ENCODE measurements around the gene ZNF618. TPM values are rescaled to one million over a fixed set of nuclear protein-coding genes. Genes with fewer than 3 reads are reported as not detected.

The ZNF618 gene
- total RNA-seq, 2 donors from 2014 or later, result 1.4 to 3.0 TPM

DNA sequence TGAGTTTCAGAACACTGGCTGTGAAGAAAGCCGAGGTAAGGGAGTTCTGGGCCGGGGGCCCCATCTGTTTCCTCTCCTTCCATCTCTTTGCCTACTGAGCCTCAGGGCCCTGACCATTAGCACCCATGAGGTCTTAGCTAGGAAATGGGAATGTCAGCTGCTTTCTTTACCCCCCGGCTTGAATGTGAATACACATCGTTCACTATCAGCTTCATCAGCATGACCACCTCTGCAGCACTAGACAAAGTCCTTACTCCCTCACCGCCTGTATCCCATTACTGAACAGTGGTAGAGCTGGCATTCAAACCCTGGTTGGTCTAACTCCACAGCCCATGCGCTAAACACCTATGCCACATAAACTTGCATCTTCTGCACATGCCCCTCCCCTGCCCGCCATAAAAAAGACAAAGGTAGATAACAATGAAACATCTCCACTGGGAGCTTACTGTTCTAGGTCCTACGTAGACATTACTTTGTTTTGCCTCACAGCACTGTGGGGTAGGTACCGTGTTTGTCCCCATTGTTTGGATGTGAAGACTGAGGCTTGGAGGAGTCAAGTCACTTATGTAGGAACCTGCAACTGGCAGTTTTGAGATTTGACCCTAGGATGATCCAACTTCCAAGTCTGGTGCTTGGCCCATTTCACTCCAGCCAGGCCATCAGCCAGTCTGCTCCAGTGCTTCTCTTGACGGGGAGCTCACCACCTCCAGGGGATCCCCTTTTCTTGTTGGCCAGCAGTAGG is 108.7 kb downstream of the ZNF618 start:
- TF ChIP-seq, protein P1, sequence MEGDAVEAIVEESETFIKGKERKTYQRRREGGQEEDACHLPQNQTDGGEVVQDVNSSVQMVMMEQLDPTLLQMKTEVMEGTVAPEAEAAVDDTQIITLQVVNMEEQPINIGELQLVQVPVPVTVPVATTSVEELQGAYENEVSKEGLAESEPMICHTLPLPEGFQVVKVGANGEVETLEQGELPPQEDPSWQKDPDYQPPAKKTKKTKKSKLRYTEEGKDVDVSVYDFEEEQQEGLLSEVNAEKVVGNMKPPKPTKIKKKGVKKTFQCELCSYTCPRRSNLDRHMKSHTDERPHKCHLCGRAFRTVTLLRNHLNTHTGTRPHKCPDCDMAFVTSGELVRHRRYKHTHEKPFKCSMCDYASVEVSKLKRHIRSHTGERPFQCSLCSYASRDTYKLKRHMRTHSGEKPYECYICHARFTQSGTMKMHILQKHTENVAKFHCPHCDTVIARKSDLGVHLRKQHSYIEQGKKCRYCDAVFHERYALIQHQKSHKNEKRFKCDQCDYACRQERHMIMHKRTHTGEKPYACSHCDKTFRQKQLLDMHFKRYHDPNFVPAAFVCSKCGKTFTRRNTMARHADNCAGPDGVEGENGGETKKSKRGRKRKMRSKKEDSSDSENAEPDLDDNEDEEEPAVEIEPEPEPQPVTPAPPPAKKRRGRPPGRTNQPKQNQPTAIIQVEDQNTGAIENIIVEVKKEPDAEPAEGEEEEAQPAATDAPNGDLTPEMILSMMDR (IDR thresholded peaks at IDR 0.05), result no peak
- Histone ChIP-seq H3K27me3 (no peaks in the 10 kb centered on the region), H3K9me3 (no peaks in the 10 kb centered on the region), H3K27ac (no peak overlapping the region), H3K4me3 (no peak overlapping the region), H3K4me1 (peaks cover 0 to 5% of the 10 kb centered on the region in 2 donors), H3K36me3 (no peaks in the 10 kb centered on the region)
- no peak for DNase-seq (ENCODE audit: low spot score)

DNA sequence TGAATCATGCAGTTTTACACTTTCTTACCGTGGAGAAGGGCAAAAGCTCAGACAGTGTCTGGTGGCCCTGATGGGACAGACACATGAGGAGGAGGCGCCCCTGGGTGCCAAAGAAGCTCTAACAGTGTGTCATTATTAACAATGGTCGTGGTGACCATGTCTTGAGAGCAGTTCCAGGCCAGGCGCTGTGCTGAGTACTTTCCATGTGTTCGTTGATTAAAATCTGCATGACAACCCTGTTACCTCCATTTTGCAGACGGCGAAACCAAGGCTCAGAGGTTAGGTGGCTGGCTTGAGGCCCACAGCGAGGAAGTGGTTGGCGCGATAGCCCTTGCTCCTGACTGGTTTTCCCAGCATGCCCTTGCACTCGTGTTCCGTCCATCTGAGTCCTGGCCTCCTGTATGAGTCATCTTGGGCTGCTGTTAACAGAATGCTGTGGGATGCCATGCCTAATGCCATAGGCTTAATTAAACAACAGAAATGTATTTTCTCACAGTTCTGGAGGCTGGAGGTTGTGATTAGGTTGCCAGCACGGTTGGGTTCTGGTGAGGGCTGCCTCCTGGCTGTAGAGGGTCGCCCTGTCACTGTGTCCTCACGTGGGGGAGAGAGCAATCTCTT is 110.0 kb downstream of the ZNF618 start:
- DNase-seq (ENCODE audit: low spot score), result no peak
- peaks cover 0 to 10% of the 10 kb centered on the region in 2 donors for H3K4me1 ChIP-seq
- H3K4me3 ChIP-seq, result no peak overlapping the region
- TF ChIP-seq, protein P1 (IDR thresholded peaks at IDR 0.05), result no peak
- H3K27me3 ChIP-seq, result no peaks in the 10 kb centered on the region
- H3K27ac ChIP-seq, result no peak overlapping the region
- no peaks in the 10 kb centered on the region for H3K36me3 ChIP-seq
- no peaks in the 10 kb centered on the region for H3K9me3 ChIP-seq

DNA sequence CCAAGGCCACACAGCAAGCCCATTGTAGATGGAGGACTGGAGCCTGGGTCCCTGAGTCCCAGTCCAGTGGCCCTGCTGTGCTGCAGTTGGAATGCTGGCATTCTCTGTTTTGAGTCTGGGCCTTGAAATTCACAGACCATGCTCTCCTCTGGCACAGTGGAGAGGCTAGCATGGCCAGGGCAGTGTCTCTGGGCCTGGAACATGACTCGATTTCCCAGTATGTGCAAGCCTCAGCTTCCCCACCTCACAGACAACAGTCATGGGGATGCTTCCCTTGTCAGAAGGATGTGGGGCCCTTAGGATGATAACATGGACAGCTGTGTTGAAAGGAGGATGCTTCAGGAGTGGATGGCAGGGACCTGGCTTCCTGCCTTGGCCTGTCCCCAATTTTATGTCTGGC is 110.8 kb downstream of the ZNF618 start:
- TF ChIP-seq, protein P1 (IDR thresholded peaks at IDR 0.05), result no peak
- no peak overlapping the region for H3K4me3 ChIP-seq
- no peaks in the 10 kb centered on the region for H3K36me3 ChIP-seq
- H3K4me1 ChIP-seq, result peaks cover 0 to 19% of the 10 kb centered on the region in 2 donors
- no peaks in the 10 kb centered on the region for H3K27me3 ChIP-seq
- no peaks in the 10 kb centered on the region for H3K9me3 ChIP-seq
- no peak overlapping the region for H3K27ac ChIP-seq
- no peak for DNase-seq (ENCODE audit: low spot score)

DNA sequence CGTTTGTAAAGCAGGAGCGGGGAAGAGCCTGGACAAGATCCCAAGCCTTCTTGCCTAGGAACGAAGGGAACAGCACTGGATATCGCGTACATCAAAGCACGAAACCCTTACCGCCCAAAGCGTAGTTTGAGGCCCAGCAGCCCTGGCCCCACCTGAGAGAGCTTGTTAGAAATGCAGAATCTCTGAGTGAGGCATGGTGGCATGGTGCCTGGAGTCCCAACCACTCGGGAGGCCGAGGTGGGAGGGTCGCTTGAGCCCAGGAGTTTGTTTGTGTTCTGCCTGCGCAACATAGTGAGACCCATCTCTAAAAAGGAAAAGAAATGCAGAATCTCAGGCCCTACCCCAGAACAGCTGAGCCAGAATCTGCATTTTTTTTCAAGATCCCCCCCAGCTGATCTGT is 111.4 kb downstream of the ZNF618 start:
- Histone ChIP-seq H3K36me3 (no peaks in the 10 kb centered on the region), H3K27me3 (no peaks in the 10 kb centered on the region), H3K4me3 (no peak overlapping the region), H3K9me3 (no peaks in the 10 kb centered on the region), H3K27ac (no peak overlapping the region), H3K4me1 (peaks cover 0 to 25% of the 10 kb centered on the region in 2 donors)
- DNase-seq (ENCODE audit: low spot score), result no peak
- TF ChIP-seq, protein P1 (IDR thresholded peaks at IDR 0.05), result no peak

DNA sequence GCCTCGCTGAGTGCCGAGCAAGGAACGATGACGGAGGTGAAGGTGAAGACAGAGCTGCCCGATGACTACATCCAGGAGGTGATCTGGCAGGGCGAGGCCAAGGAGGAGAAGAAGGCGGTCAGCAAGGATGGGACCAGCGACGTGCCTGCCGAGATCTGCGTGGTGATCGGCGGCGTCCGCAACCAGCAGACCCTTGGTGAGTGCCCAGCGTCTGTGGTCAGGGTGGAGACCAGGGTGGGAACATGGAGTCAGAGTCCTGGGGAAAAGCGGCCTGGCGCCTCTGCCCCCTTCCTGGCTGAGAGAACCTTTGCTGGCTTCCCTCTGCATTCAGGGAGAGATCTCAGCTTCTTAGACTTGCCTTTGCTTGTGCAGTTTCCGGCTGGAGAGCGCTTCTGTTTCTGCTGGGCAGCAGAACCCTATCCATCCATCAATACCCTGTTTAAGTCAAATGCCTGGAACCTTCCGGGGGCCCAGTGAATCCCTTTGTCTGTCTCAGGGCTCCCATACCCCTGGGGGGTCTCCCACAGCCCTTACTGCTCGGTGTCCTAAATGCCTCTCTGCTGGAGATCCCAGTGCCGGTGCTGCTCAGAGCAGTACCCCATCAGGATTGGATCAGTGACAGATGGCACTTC is 112.4 kb downstream of the ZNF618 start:
- TF ChIP-seq, protein P1 (IDR thresholded peaks at IDR 0.05), result no peak
- Histone ChIP-seq H3K27ac (peak overlapping the region in 1 of 2 donors; percentile 44), H3K4me1 (peaks cover 0 to 35% of the 10 kb centered on the region in 2 donors)

More for the DNA sequence above, 112.4 kb downstream of the ZNF618 start:
- Histone ChIP-seq H3K9me3 (no peaks in the 10 kb centered on the region), H3K27me3 (no peaks in the 10 kb centered on the region), H3K36me3 (no peaks in the 10 kb centered on the region), H3K4me3 (no peak overlapping the region)
- no peak for DNase-seq (ENCODE audit: low spot score)
